ENCODE data around the gene S100PBP.
"Not testable (repeated sequence)": the region's sequence is repeated elsewhere in the genome, so short reads cannot be mapped to it uniquely, and the experiment has no call there.

S100PBP gene

DNA sequence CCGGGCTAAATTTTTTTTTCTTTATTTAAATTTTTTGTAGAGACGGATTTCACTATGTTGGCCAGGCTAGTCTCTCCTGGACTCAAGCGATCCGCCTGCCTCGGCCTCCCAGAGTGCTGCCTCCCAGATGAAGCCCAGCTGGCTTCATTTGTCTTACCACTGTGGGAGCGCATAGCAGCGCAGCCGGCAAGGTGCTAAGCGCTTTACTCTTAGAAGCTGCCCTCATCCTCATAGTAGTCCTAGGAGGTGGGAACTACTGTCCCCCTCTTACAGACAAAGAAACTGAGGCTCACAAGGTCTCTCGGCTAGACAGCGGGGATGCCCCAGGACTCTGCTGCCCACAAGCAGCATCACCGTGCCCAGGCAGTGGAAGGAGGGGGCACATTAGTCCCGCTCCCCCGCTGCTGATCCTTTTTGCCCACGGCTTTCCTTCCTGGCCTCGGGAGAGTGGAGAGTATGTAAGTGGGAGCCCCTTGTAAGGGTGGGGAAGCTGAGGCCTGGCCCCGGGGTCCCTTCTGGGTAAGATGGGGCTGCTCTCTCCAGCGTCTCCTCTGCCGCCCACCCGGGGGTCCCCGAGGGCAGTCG lies 83.0 kb downstream of the S100PBP start:
- DNase-seq (ENCODE audit: low read depth in 2 of 2): no peak

DNA sequence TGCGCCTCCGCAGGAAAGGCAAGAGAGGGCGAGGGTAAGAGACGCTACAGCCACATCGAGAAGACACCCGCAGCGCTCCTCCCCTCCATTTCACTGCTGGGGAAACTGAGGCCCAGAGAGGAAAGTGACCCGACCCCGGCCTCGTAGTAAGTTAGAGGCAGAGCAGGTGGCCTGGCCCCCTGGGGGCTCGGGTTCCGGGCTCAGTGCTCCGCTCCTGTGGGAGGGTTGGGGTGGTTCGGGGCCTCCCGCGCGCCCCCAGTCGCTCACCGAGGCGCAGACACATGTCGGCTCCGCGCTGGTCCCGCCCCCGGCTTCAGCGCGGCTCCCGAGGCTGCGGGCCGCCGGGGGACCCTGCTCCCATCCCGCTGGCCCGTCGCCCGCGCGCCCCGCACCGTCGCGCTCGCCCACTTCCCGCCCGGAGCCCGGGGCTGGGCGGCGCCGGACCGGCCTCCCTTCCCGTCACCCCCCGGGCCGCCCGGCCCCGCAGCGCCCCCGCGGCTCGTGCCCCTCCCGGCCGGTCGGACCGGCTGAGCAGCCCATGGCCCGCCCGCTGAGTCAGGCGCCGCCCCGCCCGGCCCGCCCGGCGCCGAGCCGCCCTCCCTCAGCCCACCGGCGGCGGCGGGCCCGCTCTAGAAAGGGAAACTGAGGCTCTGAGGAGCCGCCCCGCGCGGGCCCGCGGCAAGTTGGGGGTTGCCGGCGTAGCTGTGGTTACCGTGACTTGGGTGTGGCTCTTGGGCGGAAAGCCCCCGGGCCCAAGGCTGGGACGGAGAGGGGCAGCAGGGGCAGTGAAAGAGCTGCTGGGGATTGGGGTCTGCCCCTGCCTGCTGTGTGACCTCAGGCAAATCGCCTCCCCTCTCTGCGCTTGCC lies 83.7 kb downstream of the S100PBP start, which contains the start of gene TMEM54:
Gene TMEM54, minus strand, starts transcription at position 434 of the 867 bp plus-strand sequence. Its CDS starts 151 bp downstream, at position 283.
- DNase-seq (ENCODE audit: low read depth in 2 of 2): no peak

DNA sequence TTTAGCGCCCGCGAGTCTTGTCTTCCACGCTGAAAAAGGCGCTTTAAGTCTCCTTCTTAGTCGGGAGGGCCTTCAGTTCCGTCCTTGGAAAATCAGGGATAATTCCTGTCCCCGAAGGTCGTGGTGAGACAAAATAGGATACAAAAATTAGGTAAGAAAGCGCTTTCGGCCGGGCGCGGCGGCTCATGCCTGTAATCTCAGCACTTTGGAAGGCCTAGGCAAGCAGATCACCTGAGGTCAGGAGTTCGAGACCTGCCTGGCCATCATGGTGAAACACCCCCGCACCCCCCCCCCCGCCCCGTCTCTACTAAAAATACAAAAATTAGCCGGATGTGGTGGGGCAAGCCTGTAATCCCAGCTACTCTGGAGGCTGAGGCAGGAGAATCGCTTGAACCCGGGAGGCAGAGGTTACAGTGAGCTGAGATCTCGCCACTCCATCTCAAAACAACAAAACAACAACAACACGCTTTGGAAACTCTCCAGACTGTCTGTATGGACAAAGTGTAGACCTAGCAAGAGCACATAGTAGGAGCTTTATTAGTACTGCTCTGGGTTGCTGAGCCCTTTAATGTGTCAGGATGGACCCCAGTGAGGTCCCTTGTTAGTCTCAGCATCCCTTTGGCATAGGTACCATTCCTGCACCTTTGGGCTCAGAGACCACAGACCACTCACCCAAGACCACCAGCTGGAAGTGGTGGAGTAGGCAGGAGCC lies 84.5 kb downstream of the S100PBP start:
- DNase-seq (ENCODE audit: low read depth in 2 of 2): no peak

DNA sequence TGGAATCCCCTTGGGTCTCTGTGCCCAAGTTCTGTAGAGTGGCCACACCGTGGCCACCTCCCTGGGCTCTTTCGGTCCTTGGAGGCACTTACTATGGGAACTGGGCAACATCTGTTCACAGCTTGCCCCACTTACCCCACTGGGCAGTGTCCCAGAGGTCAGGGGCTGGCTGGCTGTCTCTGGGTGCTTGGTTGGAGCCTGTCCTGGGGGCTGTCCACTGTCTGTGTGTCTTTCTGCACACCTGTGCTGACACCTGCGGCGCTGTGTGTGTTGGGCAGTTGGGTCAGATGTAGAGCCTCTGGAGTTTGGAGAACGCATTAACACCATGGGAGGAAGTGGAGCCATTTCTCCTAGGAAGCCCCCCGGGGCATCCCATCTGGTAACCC lies 85.1 kb downstream of the S100PBP start:
- no peak for DNase-seq (ENCODE audit: low read depth in 2 of 2)

DNA sequence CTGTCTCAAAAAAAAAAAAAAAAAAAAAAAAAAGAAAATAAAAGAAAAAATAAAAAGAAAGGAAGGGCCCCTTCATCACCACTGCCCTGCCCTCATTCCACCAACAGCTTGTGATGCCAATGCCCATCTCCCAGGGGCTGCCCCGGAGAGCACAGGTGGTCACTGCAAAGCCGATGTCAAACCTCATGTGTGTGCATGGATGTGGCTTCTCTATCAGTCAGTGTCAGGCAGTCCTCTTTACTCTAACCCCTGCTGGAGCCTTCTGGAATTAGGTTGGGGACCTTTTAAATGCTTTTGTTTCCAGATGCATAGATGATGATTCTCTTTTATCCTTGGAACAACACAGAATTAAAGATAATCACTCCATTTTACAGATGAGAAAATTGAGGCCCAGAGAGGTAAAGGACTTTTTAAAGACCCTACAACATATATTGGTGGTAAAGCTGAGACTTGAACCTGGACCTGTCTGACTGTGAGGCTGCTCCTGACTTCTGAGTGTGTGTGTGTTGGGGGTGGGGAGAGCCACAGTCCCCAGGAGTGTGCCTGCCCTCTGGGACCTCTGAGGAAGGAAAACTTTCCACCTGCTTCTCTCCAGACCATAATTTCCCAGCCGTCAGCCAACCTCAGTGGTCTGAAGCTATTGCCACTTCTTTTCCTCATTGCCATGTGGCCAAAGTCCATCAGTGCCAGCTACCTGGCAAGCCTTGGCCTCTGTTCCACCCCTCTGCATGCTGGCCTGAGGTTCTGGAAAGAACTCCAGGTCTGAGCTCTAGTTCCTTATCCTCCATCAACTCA lies 86.7 kb downstream of the S100PBP start:
- no peak for DNase-seq (ENCODE audit: low read depth in 2 of 2)

DNA sequence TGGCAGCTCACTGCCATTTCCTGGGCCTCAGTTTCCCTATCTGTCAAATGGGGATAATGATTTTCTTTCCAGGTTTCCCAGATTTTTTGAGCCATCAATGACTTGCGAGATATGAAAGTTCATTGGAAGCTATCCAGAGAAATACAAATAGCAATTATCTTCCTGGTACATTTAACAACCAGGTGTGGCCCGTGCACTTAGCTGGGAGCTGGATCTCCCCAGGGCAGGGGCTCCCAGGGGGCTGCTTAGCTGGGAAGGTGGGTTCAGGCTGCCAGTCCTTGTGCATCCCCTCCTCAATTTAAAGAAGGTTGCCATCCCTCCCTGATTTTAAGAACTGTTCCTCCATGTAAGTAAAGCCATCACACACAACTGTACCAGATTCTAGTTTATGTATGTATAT lies 87.3 kb downstream of the S100PBP start:
- DNase-seq (ENCODE audit: low read depth in 2 of 2): no peak

DNA sequence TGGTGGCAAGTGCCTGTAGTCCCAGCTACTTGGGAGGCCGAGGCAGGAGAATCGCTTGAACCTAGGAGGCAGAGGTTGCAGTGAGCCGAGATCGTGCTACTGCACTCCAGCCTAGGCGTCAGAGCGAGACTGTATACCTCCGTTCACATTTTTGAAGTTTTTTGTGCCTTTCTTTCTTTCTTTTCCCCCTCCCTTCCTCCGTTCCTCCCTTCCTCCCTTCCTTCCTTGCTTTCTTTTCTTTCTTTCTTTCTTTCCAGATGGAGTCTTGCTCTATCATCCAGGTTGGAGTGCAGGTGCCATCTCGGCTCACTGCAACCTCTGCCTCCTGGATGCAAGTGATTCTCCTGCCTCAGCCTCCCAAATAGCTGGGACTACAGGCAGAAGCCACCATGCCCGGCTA lies 88.1 kb downstream of the S100PBP start:
- DNase-seq (ENCODE audit: low read depth in 2 of 2): not testable (repeated sequence)

DNA sequence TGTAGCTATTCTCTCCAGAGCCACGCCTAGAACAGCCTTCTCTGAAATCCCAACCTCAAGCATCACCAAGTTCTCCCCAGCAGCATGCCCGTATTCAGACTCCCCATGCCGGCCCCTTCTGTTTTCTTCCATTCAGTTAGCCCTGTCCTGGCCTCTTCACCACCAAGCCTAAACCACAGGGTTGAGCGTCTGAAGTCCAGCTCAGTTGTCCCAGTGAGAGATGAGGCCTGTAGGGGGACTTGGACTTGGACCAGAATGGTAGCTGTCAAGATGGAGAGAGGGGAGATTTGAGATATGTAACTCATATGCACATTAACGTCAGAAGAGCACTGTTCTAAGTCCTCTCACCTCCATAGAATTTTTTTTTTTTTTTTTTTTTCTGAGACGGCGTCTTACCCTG lies 89.2 kb downstream of the S100PBP start:
- DNase-seq (ENCODE audit: low read depth in 2 of 2): no peak

DNA sequence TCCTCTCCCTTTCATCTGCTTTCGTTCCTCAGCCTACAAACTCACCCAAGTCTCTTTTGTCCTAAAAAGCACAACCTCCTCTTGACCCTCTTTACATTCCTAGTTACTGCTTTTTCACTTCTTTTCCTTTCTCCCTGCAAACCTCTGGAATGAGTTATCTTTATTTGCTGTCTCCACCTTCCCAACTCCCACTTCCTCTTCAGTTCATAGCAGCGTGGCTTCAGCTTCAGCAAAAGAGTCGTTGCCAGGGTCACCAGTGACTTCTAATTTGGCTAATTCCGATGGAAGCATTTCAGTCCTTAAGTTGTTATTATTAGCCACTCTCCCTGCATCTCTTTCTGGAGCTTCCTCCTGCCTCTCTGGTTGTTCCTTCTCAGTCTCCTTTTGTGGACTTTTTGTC lies 90.0 kb downstream of the S100PBP start:
- DNase-seq (ENCODE audit: low read depth in 2 of 2): no peak

Data from stimulated activated CD4-positive, alpha-beta T cell treated with anti-CD3 and anti-CD28 coated beads, Interleukin-1b, Interleukin-23, amount 100 ng/mL, for 1 hour (primary cell).